ENCODE measurements around the gene INCENP.
"Not testable (repeated sequence)": the region's sequence is repeated elsewhere in the genome, so short reads cannot be mapped to it uniquely, and the experiment has no call there.

INCENP gene

GRCh38 chr11:62123669-62124185 lies at the start of gene INCENP:
Gene INCENP (plus strand): TSS chr11:62124011. CDS start chr11:62128162, 4,151 bp downstream.
- Mint-ChIP-seq H3K4me3 (peak within 1 kb of the TSS; percentile 89), H3K27me3 (no peaks in the 10 kb centered on the region), H3K36me3 (ENCODE audit: low read depth) (peaks cover 19% of the 10 kb centered on the region), H3K9me3 (no peaks in the 10 kb centered on the region), H3K27ac (peak within 1 kb of the TSS; percentile 87), H3K4me1 (peaks cover 32% of the 10 kb centered on the region)
- ATAC-seq (peak; percentile 99), DNase-seq (peak; percentile 92)

- ATAC-seq, result no peak
- Mint-ChIP-seq H3K4me1 (no peaks in the 10 kb centered on the region), H3K9me3 (no peaks in the 10 kb centered on the region), H3K4me3 (no peak overlapping the region), H3K27me3 (no peaks in the 10 kb centered on the region), H3K36me3 (ENCODE audit: low read depth) (no peaks in the 10 kb centered on the region), H3K27ac (no peak overlapping the region)
- no peak for DNase-seq
Measured at GRCh38 chr11:62075438-62075837, 48.4 kb upstream of the INCENP start.

GRCh38 chr11:62077132-62077531 lies 46.7 kb upstream of the INCENP start:
- Mint-ChIP-seq H3K36me3 (ENCODE audit: low read depth) (no peaks in the 10 kb centered on the region), H3K27ac (no peak overlapping the region), H3K27me3 (no peaks in the 10 kb centered on the region), H3K4me1 (peaks cover 7% of the 10 kb centered on the region), H3K4me3 (no peak overlapping the region), H3K9me3 (no peaks in the 10 kb centered on the region)
- ATAC-seq, result no peak
- DNase-seq, result no peak

- H3K27me3 Mint-ChIP-seq, result no peaks in the 10 kb centered on the region
- H3K4me3 Mint-ChIP-seq, result no peak overlapping the region
- peaks cover 7% of the 10 kb centered on the region for H3K4me1 Mint-ChIP-seq
- no peaks in the 10 kb centered on the region for H3K9me3 Mint-ChIP-seq
- no peaks in the 10 kb centered on the region for H3K36me3 Mint-ChIP-seq (ENCODE audit: low read depth)
- no peak overlapping the region for H3K27ac Mint-ChIP-seq
- peak; percentile 86 for DNase-seq
- ATAC-seq, result peak; percentile 66
Measured at GRCh38 chr11:62081378-62082291, 42.2 kb upstream of the INCENP start.

- no peak for DNase-seq
- Mint-ChIP-seq H3K4me1 (peaks cover 7% of the 10 kb centered on the region), H3K4me3 (no peak overlapping the region), H3K36me3 (ENCODE audit: low read depth) (no peaks in the 10 kb centered on the region), H3K27ac (no peak overlapping the region), H3K27me3 (no peaks in the 10 kb centered on the region), H3K9me3 (no peaks in the 10 kb centered on the region)
- ATAC-seq, result no peak
Measured at GRCh38 chr11:62082292-62082657, 41.5 kb upstream of the INCENP start.

GRCh38 chr11:62084801-62085200 lies 39.0 kb upstream of the INCENP start:
- ATAC-seq; H3K27ac Mint-ChIP-seq; H3K36me3 Mint-ChIP-seq (ENCODE audit: low read depth); H3K4me3 Mint-ChIP-seq; DNase-seq; H3K27me3 Mint-ChIP-seq; H3K4me1 Mint-ChIP-seq; H3K9me3 Mint-ChIP-seq: not testable (repeated sequence)

- H3K36me3 Mint-ChIP-seq (ENCODE audit: low read depth), result peaks cover 3% of the 10 kb centered on the region
- no peak overlapping the region for H3K27ac Mint-ChIP-seq
- H3K4me1 Mint-ChIP-seq, result no peaks in the 10 kb centered on the region
- no peak overlapping the region for H3K4me3 Mint-ChIP-seq
- ATAC-seq, result no peak
- peaks cover 2% of the 10 kb centered on the region for H3K27me3 Mint-ChIP-seq
- no peak for DNase-seq
- peaks cover 6% of the 10 kb centered on the region for H3K9me3 Mint-ChIP-seq
Measured at GRCh38 chr11:62087694-62088093, 36.1 kb upstream of the INCENP start.

- H3K27me3 Mint-ChIP-seq, result peaks cover 4% of the 10 kb centered on the region
- peaks cover 3% of the 10 kb centered on the region for H3K36me3 Mint-ChIP-seq (ENCODE audit: low read depth)
- no peaks in the 10 kb centered on the region for H3K4me1 Mint-ChIP-seq
- peaks cover 6% of the 10 kb centered on the region for H3K9me3 Mint-ChIP-seq
- no peak overlapping the region for H3K27ac Mint-ChIP-seq
- ATAC-seq, result no peak
- DNase-seq, result no peak
- no peak overlapping the region for H3K4me3 Mint-ChIP-seq
Measured at GRCh38 chr11:62088331-62088933, 35.4 kb upstream of the INCENP start.

- Mint-ChIP-seq H3K27ac (no peak overlapping the region), H3K4me1 (peaks cover 18% of the 10 kb centered on the region), H3K36me3 (ENCODE audit: low read depth) (no peaks in the 10 kb centered on the region), H3K4me3 (no peak overlapping the region), H3K9me3 (no peaks in the 10 kb centered on the region), H3K27me3 (peaks cover 2% of the 10 kb centered on the region)
- ATAC-seq (no peak), DNase-seq (no peak)
Measured at GRCh38 chr11:62103141-62103540, 20.7 kb upstream of the INCENP start.

- no peak overlapping the region for H3K27ac Mint-ChIP-seq
- no peak for ATAC-seq
- H3K36me3 Mint-ChIP-seq (ENCODE audit: low read depth), result no peaks in the 10 kb centered on the region
- H3K4me3 Mint-ChIP-seq, result no peak overlapping the region
- no peaks in the 10 kb centered on the region for H3K9me3 Mint-ChIP-seq
- H3K4me1 Mint-ChIP-seq, result peaks cover 18% of the 10 kb centered on the region
- peaks cover 2% of the 10 kb centered on the region for H3K27me3 Mint-ChIP-seq
- DNase-seq, result no peak
Measured at GRCh38 chr11:62103986-62104385, 19.8 kb upstream of the INCENP start.

GRCh38 chr11:62104816-62105653 lies 18.8 kb upstream of the INCENP start:
- peaks cover 2% of the 10 kb centered on the region for H3K27me3 Mint-ChIP-seq
- ATAC-seq (peak; percentile 43), DNase-seq (no peak)
- no peaks in the 10 kb centered on the region for H3K36me3 Mint-ChIP-seq (ENCODE audit: low read depth)
- H3K4me3 Mint-ChIP-seq, result peak overlapping the region; percentile 15
- H3K27ac Mint-ChIP-seq, result peak overlapping the region; percentile 28
- H3K9me3 Mint-ChIP-seq, result no peaks in the 10 kb centered on the region
- peaks cover 18% of the 10 kb centered on the region for H3K4me1 Mint-ChIP-seq

- ATAC-seq (no peak), DNase-seq (no peak)
- peak overlapping the region; percentile 15 for H3K4me3 Mint-ChIP-seq
- H3K27me3 Mint-ChIP-seq, result peaks cover under 1% of the 10 kb centered on the region
- peak overlapping the region; percentile 28 for H3K27ac Mint-ChIP-seq
- H3K4me1 Mint-ChIP-seq, result peaks cover 18% of the 10 kb centered on the region
- H3K9me3 Mint-ChIP-seq, result no peaks in the 10 kb centered on the region
- no peaks in the 10 kb centered on the region for H3K36me3 Mint-ChIP-seq (ENCODE audit: low read depth)
Measured at GRCh38 chr11:62105667-62106191, 18.1 kb upstream of the INCENP start.

GRCh38 chr11:62108017-62108750 lies 15.6 kb upstream of the INCENP start:
- H3K4me1 Mint-ChIP-seq, result peaks cover 20% of the 10 kb centered on the region
- H3K9me3 Mint-ChIP-seq, result no peaks in the 10 kb centered on the region
- H3K4me3 Mint-ChIP-seq, result no peak overlapping the region
- ATAC-seq (no peak), DNase-seq (peak; percentile 29)
- H3K27ac Mint-ChIP-seq, result no peak overlapping the region
- H3K27me3 Mint-ChIP-seq, result peaks cover 2% of the 10 kb centered on the region
- H3K36me3 Mint-ChIP-seq (ENCODE audit: low read depth), result no peaks in the 10 kb centered on the region

Measured in activated naive CD8-positive, alpha-beta T cell treated with anti-CD3 and anti-CD28 coated beads, Interleukin-2, amount 50 U/mL, for 24 hours (primary cell).